ENCODE results near the gene LMBR1. TPM values are rescaled to one million over a fixed set of nuclear protein-coding genes. Genes with fewer than 3 reads are reported as not detected.

Gene LMBR1
- total RNA-seq, 1 experiment from 2014 or later: 105 TPM

DNA sequence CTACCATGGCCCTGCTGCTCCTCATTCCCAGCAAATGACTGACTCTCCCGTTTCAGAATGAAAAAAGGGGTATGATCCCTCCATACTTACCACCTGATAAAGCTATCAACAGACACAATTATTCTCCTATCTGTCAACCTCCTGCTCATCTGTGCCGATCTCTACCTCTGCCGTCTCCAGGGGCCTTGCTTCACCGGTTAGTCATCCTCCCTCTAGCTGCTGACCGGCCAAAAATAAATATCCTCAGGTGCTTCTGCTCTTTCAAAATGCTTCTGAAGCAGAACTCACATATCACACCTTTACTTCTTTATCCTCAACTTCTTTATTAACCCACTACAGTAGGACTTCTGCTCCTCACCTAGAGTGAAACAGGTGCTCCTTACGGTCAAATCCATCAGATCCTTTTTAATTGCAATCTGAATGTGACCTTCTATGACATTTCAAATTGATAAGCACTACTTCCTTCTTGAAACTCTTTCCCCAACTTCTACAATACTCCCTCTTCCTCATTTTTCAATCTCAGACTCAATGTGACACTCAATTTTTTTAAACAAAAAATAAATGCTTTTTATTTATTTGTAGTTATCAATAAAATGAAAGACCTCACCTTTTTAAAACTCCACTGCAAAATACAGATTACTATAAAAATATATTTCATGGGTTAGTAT lies 63.2 kb downstream of the LMBR1 start:
- Mint-ChIP-seq H3K4me3 (ENCODE audit: unreplicated experiment) (no peak overlapping the region), H3K4me1 (ENCODE audit: insufficient read depth, unreplicated experiment) (peaks cover 18% of the 10 kb centered on the region), H3K36me3 (ENCODE audit: insufficient read depth, unreplicated experiment) (peaks cover 32% of the 10 kb centered on the region), H3K27ac (ENCODE audit: low read depth, unreplicated experiment) (peak overlapping the region; percentile 37), H3K27me3 (ENCODE audit: insufficient read depth, unreplicated experiment) (no peaks in the 10 kb centered on the region), H3K9me3 (ENCODE audit: unreplicated experiment) (no peaks in the 10 kb centered on the region)
- BruUV-seq (replicated peaks): no TSS peak
- CTCF ChIA-PET: interaction anchor here (0.5 to 1.0 kb wide), 5 partner anchors 13 to 119 kb away, joined by 3 to 4 read pairs (median 3); no protein-coding TSS in a partner anchor
- POLR2A ChIA-PET: interaction anchor here (0.5 to 1.0 kb wide), 4 partner anchors 13 to 120 kb away, joined by 3 to 5 read pairs (median 4); partner anchors contain the start of gene NOM1
- DNase-seq (ENCODE audit: unreplicated experiment): peak; percentile 65
- intact Hi-C loops (cut with micrococcal nuclease): loop anchor here (5.0 kb wide), 2 partner anchors 62 to 122 kb away; partner anchors contain the start of gene LMBR1
- TF ChIP-seq, protein P1, sequence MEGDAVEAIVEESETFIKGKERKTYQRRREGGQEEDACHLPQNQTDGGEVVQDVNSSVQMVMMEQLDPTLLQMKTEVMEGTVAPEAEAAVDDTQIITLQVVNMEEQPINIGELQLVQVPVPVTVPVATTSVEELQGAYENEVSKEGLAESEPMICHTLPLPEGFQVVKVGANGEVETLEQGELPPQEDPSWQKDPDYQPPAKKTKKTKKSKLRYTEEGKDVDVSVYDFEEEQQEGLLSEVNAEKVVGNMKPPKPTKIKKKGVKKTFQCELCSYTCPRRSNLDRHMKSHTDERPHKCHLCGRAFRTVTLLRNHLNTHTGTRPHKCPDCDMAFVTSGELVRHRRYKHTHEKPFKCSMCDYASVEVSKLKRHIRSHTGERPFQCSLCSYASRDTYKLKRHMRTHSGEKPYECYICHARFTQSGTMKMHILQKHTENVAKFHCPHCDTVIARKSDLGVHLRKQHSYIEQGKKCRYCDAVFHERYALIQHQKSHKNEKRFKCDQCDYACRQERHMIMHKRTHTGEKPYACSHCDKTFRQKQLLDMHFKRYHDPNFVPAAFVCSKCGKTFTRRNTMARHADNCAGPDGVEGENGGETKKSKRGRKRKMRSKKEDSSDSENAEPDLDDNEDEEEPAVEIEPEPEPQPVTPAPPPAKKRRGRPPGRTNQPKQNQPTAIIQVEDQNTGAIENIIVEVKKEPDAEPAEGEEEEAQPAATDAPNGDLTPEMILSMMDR (IDR thresholded peaks at IDR 0.05; ENCODE audit: unreplicated experiment): no peak

- intact Hi-C loops (cut with micrococcal nuclease): loop anchor here (5.0 kb wide), 2 partner anchors 65 to 125 kb away; partner anchors contain the start of gene LMBR1
- Mint-ChIP-seq H3K27ac (ENCODE audit: low read depth, unreplicated experiment) (no peak overlapping the region), H3K27me3 (ENCODE audit: insufficient read depth, unreplicated experiment) (no peaks in the 10 kb centered on the region), H3K9me3 (ENCODE audit: unreplicated experiment) (no peaks in the 10 kb centered on the region), H3K4me1 (ENCODE audit: insufficient read depth, unreplicated experiment) (peaks cover 18% of the 10 kb centered on the region), H3K4me3 (ENCODE audit: unreplicated experiment) (no peak overlapping the region), H3K36me3 (ENCODE audit: insufficient read depth, unreplicated experiment) (peaks cover 29% of the 10 kb centered on the region)
- no TSS peak for BruUV-seq (replicated peaks)
- TF ChIP-seq, protein P1 (IDR thresholded peaks at IDR 0.05; ENCODE audit: unreplicated experiment): peak; percentile 44
- ChIA-PET POLR2A (interaction anchor here (1.5 kb wide), 1 partner anchor 66 kb away, joined by 5 read pairs; the partner anchor contains the start of gene LMBR1), CTCF (interaction anchor here (0.6 to 1.5 kb wide), 5 partner anchors 19 to 994 kb away, joined by 3 to 6 read pairs (median 3); no protein-coding TSS in a partner anchor)
- peak; percentile 24 for DNase-seq (ENCODE audit: unreplicated experiment)
These were observed 65.3 kb downstream of the LMBR1 start for GRCh38 chr7:156827587-156828203.

- Mint-ChIP-seq H3K9me3 (ENCODE audit: unreplicated experiment) (no peaks in the 10 kb centered on the region), H3K27ac (ENCODE audit: low read depth, unreplicated experiment) (no peak overlapping the region), H3K4me3 (ENCODE audit: unreplicated experiment) (no peak overlapping the region), H3K36me3 (ENCODE audit: insufficient read depth, unreplicated experiment) (peaks cover 25% of the 10 kb centered on the region), H3K27me3 (ENCODE audit: insufficient read depth, unreplicated experiment) (no peaks in the 10 kb centered on the region), H3K4me1 (ENCODE audit: insufficient read depth, unreplicated experiment) (no peaks in the 10 kb centered on the region)
- ChIA-PET CTCF (interaction anchor here (0.9 kb wide), 1 partner anchor 19 kb away, joined by 4 read pairs; no protein-coding TSS in a partner anchor), POLR2A (interaction anchor here (0.9 kb wide), 1 partner anchor 70 kb away, joined by 3 read pairs; no protein-coding TSS in a partner anchor)
- DNase-seq (ENCODE audit: unreplicated experiment): peak; percentile 70
- no TSS peak for BruUV-seq (replicated peaks)
- intact Hi-C loops (cut with micrococcal nuclease): no loop called here
- TF ChIP-seq, protein P1 (IDR thresholded peaks at IDR 0.05; ENCODE audit: unreplicated experiment): no peak
These were observed 69.5 kb downstream of the LMBR1 start for GRCh38 chr7:156823435-156823834.

DNA sequence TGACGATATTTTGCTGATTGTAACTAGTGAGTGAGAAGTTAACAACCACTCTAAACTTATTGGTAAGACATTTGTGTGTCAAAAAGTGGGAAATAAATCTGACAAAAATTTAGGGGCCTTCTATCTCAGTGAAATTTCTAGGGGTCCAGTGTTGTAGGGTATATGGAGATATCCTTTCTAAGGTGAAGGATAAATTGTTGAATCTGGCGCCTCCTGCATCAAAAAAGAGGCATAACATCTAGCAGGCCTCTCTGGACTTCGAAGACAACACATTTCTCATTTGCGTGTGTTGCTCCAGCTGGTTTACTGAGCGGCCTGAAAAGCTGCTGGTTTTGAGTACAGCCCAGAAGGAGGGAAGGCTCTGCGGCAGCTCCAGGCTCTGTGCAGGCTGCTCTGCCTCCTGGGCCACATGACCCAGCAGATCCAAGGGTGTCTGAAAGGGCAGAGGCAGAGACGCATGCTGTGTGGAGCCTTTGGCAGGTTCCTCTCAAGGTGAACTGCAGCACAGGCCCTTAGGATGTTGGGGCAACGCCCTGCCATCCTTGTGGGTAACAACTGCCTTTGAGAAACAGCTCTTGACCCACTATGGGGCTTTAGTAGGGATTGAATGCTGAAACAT lies 72.4 kb downstream of the LMBR1 start:
- H3K4me1 Mint-ChIP-seq (ENCODE audit: insufficient read depth, unreplicated experiment): no peaks in the 10 kb centered on the region
- no peaks in the 10 kb centered on the region for H3K9me3 Mint-ChIP-seq (ENCODE audit: unreplicated experiment)
- POLR2A ChIA-PET: interaction anchor here (0.6 kb wide), 1 partner anchor 1841 kb away, joined by 4 read pairs; no protein-coding TSS in a partner anchor
- peaks cover 25% of the 10 kb centered on the region for H3K36me3 Mint-ChIP-seq (ENCODE audit: insufficient read depth, unreplicated experiment)
- H3K27me3 Mint-ChIP-seq (ENCODE audit: insufficient read depth, unreplicated experiment): no peaks in the 10 kb centered on the region
- no TSS peak for BruUV-seq (replicated peaks)
- intact Hi-C loops (cut with micrococcal nuclease): no loop called here
- H3K27ac Mint-ChIP-seq (ENCODE audit: low read depth, unreplicated experiment): no peak overlapping the region
- no peak overlapping the region for H3K4me3 Mint-ChIP-seq (ENCODE audit: unreplicated experiment)
- CTCF ChIA-PET: interaction anchor here (0.9 to 1.2 kb wide), 3 partner anchors 35 to 1024 kb away, joined by 3 to 4 read pairs (median 3); no protein-coding TSS in a partner anchor
- TF ChIP-seq, protein P1 (IDR thresholded peaks at IDR 0.05; ENCODE audit: unreplicated experiment): peak; percentile 15
- no peak for DNase-seq (ENCODE audit: unreplicated experiment)
